ENCODE results near the gene ATPAF2. TPM values are rescaled to one million over a fixed set of nuclear protein-coding genes. Genes with fewer than 3 reads are reported as not detected.

ATPAF2 gene
- total and polyA plus RNA-seq, 10 of the 15 experiments (the other 5 are each of a cell fraction or from before 2014, with no cell fraction given), result 6.5 to 33.0 (median 26.5) TPM

- TF ChIP-seq, protein P1, sequence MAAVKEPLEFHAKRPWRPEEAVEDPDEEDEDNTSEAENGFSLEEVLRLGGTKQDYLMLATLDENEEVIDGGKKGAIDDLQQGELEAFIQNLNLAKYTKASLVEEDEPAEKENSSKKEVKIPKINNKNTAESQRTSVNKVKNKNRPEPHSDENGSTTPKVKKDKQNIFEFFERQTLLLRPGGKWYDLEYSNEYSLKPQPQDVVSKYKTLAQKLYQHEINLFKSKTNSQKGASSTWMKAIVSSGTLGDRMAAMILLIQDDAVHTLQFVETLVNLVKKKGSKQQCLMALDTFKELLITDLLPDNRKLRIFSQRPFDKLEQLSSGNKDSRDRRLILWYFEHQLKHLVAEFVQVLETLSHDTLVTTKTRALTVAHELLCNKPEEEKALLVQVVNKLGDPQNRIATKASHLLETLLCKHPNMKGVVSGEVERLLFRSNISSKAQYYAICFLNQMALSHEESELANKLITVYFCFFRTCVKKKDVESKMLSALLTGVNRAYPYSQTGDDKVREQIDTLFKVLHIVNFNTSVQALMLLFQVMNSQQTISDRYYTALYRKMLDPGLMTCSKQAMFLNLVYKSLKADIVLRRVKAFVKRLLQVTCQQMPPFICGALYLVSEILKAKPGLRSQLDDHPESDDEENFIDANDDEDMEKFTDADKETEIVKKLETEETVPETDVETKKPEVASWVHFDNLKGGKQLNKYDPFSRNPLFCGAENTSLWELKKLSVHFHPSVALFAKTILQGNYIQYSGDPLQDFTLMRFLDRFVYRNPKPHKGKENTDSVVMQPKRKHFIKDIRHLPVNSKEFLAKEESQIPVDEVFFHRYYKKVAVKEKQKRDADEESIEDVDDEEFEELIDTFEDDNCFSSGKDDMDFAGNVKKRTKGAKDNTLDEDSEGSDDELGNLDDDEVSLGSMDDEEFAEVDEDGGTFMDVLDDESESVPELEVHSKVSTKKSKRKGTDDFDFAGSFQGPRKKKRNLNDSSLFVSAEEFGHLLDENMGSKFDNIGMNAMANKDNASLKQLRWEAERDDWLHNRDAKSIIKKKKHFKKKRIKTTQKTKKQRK (IDR thresholded peaks at IDR 0.05; ENCODE audit: low read depth, low read length), result peak; percentile 25; the same call in 1 of the 2 replicates
- TF ChIP-seq, protein P2, sequence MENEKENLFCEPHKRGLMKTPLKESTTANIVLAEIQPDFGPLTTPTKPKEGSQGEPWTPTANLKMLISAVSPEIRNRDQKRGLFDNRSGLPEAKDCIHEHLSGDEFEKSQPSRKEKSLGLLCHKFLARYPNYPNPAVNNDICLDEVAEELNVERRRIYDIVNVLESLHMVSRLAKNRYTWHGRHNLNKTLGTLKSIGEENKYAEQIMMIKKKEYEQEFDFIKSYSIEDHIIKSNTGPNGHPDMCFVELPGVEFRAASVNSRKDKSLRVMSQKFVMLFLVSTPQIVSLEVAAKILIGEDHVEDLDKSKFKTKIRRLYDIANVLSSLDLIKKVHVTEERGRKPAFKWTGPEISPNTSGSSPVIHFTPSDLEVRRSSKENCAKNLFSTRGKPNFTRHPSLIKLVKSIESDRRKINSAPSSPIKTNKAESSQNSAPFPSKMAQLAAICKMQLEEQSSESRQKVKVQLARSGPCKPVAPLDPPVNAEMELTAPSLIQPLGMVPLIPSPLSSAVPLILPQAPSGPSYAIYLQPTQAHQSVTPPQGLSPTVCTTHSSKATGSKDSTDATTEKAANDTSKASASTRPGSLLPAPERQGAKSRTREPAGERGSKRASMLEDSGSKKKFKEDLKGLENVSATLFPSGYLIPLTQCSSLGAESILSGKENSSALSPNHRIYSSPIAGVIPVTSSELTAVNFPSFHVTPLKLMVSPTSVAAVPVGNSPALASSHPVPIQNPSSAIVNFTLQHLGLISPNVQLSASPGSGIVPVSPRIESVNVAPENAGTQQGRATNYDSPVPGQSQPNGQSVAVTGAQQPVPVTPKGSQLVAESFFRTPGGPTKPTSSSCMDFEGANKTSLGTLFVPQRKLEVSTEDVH (IDR thresholded peaks at IDR 0.05; ENCODE audit: low read depth, partially characterized antibody), result no peak
- TF ChIP-seq CHD2 (IDR thresholded peaks at IDR 0.05; ENCODE audit: borderline replicate concordance, low read depth, low read length), result peak; percentile 96
- TF ChIP-seq EP300 (IDR thresholded peaks at IDR 0.05; ENCODE audit: borderline replicate concordance in 1 of 2, control insufficient read depth in 1 of 2, low read depth in 2 of 2, low read length in 2 of 2), result no peak
- TF ChIP-seq HDAC2 (IDR thresholded peaks at IDR 0.05), result no peak
- peak; percentile 53; the same call in 1 of the 2 replicates for TF ChIP-seq FOXK2 (IDR thresholded peaks at IDR 0.05)
- TF ChIP-seq ESRRA (IDR thresholded peaks at IDR 0.05; ENCODE audit: low read length), result no peak
- 0 out of 2 replicates have a peak, but pooled peaks have one; percentile 48 for TF ChIP-seq ELK1 (IDR thresholded peaks at IDR 0.05; ENCODE audit: low read depth, low read length)
- TF ChIP-seq HCFC1 (IDR thresholded peaks at IDR 0.05; ENCODE audit: low read length), result peak; percentile 99
- TF ChIP-seq HDGF (IDR thresholded peaks at IDR 0.05), result peak; percentile 98
- TF ChIP-seq, protein P3, sequence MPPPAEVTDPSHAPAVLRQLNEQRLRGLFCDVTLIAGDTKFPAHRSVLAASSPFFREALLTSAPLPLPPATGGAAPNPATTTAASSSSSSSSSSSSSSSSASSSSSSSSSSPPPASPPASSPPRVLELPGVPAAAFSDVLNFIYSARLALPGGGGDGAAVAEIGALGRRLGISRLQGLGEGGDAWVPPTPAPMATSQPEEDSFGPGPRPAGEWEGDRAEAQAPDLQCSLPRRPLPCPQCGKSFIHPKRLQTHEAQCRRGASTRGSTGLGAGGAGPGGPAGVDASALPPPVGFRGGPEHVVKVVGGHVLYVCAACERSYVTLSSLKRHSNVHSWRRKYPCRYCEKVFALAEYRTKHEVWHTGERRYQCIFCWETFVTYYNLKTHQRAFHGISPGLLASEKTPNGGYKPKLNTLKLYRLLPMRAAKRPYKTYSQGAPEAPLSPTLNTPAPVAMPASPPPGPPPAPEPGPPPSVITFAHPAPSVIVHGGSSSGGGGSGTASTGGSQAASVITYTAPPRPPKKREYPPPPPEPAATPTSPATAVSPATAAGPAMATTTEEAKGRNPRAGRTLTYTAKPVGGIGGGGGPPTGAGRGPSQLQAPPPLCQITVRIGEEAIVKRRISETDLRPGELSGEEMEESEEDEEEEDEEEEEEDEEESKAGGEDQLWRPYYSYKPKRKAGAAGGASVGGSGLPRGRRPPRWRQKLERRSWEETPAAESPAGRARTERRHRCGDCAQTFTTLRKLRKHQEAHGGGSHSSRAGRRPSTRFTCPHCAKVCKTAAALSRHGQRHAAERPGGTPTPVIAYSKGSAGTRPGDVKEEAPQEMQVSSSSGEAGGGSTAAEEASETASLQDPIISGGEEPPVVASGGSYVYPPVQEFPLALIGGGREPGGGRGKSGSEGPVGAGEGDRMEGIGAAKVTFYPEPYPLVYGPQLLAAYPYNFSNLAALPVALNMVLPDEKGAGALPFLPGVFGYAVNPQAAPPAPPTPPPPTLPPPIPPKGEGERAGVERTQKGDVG (CRISPR knock-in tag; IDR thresholded peaks at IDR 0.05), result no peak
- TF ChIP-seq BACH1 (IDR thresholded peaks at IDR 0.05; ENCODE audit: borderline replicate concordance), result no peak
- TF ChIP-seq STAT1 (conservative IDR thresholded peaks at IDR 0.05), result no peak; the same call in 1 of the 2 replicates
- peak; percentile 98 for TF ChIP-seq NFYB (IDR thresholded peaks at IDR 0.05; ENCODE audit: insufficient read depth, low read depth, low read length)
- TF ChIP-seq, protein P4, sequence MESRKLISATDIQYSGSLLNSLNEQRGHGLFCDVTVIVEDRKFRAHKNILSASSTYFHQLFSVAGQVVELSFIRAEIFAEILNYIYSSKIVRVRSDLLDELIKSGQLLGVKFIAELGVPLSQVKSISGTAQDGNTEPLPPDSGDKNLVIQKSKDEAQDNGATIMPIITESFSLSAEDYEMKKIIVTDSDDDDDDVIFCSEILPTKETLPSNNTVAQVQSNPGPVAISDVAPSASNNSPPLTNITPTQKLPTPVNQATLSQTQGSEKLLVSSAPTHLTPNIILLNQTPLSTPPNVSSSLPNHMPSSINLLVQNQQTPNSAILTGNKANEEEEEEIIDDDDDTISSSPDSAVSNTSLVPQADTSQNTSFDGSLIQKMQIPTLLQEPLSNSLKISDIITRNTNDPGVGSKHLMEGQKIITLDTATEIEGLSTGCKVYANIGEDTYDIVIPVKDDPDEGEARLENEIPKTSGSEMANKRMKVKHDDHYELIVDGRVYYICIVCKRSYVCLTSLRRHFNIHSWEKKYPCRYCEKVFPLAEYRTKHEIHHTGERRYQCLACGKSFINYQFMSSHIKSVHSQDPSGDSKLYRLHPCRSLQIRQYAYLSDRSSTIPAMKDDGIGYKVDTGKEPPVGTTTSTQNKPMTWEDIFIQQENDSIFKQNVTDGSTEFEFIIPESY (IDR thresholded peaks at IDR 0.05), result no peak; the same call in 1 of the 2 replicates
These were observed at the start of gene ATPAF2, which contains the start of gene GID4 (continued) for GRCh38 chr17:18038861-18039534.
